ENCODE measurements around the gene LCN2. TPM values are rescaled to one million over a fixed set of nuclear protein-coding genes. Genes with fewer than 3 reads are reported as not detected.

Gene LCN2
- total and polyA plus RNA-seq, 9 of the 15 experiments (the other 6 are each of a cell fraction or from before 2014, with no cell fraction given), result 0.10 to 1.2 (median 0.44) TPM; not detected in 1

DNA sequence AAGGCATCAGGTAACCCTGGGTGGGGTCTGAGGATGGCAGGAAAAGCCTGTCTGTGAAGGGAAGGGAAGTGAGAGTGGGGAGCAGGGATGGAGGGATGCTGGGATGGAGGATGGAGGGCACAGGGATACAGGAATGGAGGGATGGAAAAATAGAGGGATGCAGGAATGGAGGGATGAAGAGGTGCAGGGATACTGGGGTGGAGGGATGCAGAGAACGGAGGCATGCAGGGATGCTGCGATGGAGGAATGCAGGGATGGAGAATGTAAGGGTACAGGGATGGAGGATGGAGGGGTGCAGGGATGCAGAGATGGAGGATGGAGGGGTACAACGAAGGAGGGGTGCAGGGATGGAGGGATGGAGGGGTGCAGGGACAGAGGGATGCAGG is 30.8 kb upstream of the LCN2 start (continued):
- TF ChIP-seq, protein P1, sequence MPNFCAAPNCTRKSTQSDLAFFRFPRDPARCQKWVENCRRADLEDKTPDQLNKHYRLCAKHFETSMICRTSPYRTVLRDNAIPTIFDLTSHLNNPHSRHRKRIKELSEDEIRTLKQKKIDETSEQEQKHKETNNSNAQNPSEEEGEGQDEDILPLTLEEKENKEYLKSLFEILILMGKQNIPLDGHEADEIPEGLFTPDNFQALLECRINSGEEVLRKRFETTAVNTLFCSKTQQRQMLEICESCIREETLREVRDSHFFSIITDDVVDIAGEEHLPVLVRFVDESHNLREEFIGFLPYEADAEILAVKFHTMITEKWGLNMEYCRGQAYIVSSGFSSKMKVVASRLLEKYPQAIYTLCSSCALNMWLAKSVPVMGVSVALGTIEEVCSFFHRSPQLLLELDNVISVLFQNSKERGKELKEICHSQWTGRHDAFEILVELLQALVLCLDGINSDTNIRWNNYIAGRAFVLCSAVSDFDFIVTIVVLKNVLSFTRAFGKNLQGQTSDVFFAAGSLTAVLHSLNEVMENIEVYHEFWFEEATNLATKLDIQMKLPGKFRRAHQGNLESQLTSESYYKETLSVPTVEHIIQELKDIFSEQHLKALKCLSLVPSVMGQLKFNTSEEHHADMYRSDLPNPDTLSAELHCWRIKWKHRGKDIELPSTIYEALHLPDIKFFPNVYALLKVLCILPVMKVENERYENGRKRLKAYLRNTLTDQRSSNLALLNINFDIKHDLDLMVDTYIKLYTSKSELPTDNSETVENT (CRISPR knock-in tag; IDR thresholded peaks at IDR 0.05), result 0 out of 2 replicates have a peak, but pooled peaks have one; percentile 17
- TF ChIP-seq ZNF124 (CRISPR knock-in tag; IDR thresholded peaks at IDR 0.05) (no peak), ESRRB (CRISPR knock-in tag; IDR thresholded peaks at IDR 0.05; ENCODE audit: borderline replicate concordance) (no peak)
- TF ChIP-seq, protein P2, sequence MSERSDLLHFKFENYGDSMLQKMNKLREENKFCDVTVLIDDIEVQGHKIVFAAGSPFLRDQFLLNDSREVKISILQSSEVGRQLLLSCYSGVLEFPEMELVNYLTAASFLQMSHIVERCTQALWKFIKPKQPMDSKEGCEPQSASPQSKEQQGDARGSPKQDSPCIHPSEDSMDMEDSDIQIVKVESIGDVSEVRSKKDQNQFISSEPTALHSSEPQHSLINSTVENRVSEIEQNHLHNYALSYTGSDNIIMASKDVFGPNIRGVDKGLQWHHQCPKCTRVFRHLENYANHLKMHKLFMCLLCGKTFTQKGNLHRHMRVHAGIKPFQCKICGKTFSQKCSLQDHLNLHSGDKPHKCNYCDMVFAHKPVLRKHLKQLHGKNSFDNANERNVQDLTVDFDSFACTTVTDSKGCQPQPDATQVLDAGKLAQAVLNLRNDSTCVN (CRISPR knock-in tag; IDR thresholded peaks at IDR 0.05), result 0 out of 2 replicates have a peak, but pooled peaks have one; percentile 48

DNA sequence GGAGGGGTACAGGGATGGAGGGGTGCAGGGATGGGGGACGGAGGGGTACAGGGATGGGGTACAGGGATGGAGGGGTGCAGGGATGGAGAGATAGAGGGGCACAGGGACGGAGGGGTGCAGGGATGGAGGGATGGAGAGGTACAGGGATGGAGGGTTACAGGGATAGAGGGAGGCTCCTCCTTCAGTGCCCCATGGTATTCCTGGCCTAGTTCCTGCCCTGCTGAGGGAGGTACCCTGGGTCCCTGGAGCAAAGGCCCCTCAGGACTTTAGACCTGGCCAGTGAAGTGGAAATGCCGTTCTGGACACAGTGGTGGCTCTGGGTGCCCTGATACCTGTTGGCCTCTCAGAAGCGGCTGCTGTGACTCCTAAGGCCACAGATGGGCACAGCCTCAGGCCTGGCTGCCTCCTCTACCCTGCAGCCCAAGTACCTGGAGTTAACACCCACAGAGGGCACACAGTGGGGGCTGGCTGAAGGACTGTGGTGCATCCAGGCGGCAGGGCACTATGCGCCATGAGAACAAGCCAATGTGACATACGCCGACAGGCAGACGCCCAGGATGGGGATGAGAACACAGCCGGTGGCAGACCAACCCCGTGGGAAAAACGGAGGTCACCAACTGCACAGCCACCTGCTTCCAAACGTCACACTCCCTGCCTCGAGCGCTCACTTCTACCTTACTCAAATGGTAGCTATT is 30.1 kb upstream of the LCN2 start:
- Histone ChIP-seq H2AFZ (ENCODE audit: low read depth, low read length) (no peak overlapping the region), H3K9ac (ENCODE audit: insufficient read depth in 1 of 2, low read depth in 2 of 2, low read length in 2 of 2) (peak overlapping the region in 1 of 2 experiments; percentile 46; a peak in 1 of 4 replicates), H3K27me3 (ENCODE audit: control insufficient read depth in 2 of 2, insufficient read depth in 2 of 2, low read length in 2 of 2) (no peaks in the 10 kb centered on the region), H3K4me1 (replicated peaks in 1 of 2; ENCODE audit: control insufficient read depth in 2 of 2, insufficient read depth in 2 of 2, low read length in 2 of 2) (peaks cover 24 to 68% of the 10 kb centered on the region in 2 experiments; a peak in 4 of 5 replicates), H3K9me3 (replicated peaks; ENCODE audit: control insufficient read depth, insufficient read depth, low read depth, low read length) (no peaks in the 10 kb centered on the region; the same call in 1 of the 2 replicates), H3K79me2 (ENCODE audit: control insufficient read depth, insufficient read depth, low read length) (no peaks in the 10 kb centered on the region; the same call in 2 of the 3 replicates), H3K9me1 (ENCODE audit: control insufficient read depth, insufficient read depth, low read length) (no peaks in the 10 kb centered on the region), H3K4me2 (ENCODE audit: insufficient read depth, low read length) (no peak overlapping the region), H3K27ac (ENCODE audit: extremely low read depth, low read depth, low read length) (no peak overlapping the region), H3K36me3 (ENCODE audit: control insufficient read depth, insufficient read depth, low read length) (peaks cover 56% of the 10 kb centered on the region; the same call in 2 of the 3 replicates), H4K20me1 (replicated peaks; ENCODE audit: control insufficient read depth, insufficient read depth, low read length) (no peaks in the 10 kb centered on the region), H3K4me3 (no peak overlapping the region)
- WGBS (ENCODE audit: insufficient coverage, low coverage, missing lambda C conversion rate), result 77% methylated on average over 15 of the region's 15 CpGs
- FAIRE-seq (no peak), DNase-seq (ENCODE audit: extremely low read depth in 1 of 4, low spot score in 3 of 4) (no peak), ATAC-seq (no peak)
- intact Hi-C loops (cut with micrococcal nuclease) (loop anchor here (5.0 kb wide), 3 partner anchors 37 to 82 kb away; partner anchors contain the start of genes NAIF1 and SLC25A25), in situ Hi-C loops (cut with MboI) (loop anchor here (5.0 kb wide), 1 partner anchor 182 kb away; the partner anchor contains the start of gene DPM2)
- BruUV-seq (replicated peaks), result no TSS peak
- POLR2A ChIA-PET, result no interaction called here
- CTCF ChIA-PET (ENCODE audit: low intra/inter-chr PET ratio), result interaction anchor here (0.6 to 3.3 kb wide), 3 partner anchors 176 to 291 kb away, joined by 3 to 57 read pairs (median 4); no protein-coding TSS in a partner anchor
- TF ChIP-seq PYGO2 (tag; IDR thresholded peaks at IDR 0.05), result no peak
- TF ChIP-seq GATA2 (CRISPR knock-in tag; IDR thresholded peaks at IDR 0.05), result no peak
- TF ChIP-seq, protein P3, sequence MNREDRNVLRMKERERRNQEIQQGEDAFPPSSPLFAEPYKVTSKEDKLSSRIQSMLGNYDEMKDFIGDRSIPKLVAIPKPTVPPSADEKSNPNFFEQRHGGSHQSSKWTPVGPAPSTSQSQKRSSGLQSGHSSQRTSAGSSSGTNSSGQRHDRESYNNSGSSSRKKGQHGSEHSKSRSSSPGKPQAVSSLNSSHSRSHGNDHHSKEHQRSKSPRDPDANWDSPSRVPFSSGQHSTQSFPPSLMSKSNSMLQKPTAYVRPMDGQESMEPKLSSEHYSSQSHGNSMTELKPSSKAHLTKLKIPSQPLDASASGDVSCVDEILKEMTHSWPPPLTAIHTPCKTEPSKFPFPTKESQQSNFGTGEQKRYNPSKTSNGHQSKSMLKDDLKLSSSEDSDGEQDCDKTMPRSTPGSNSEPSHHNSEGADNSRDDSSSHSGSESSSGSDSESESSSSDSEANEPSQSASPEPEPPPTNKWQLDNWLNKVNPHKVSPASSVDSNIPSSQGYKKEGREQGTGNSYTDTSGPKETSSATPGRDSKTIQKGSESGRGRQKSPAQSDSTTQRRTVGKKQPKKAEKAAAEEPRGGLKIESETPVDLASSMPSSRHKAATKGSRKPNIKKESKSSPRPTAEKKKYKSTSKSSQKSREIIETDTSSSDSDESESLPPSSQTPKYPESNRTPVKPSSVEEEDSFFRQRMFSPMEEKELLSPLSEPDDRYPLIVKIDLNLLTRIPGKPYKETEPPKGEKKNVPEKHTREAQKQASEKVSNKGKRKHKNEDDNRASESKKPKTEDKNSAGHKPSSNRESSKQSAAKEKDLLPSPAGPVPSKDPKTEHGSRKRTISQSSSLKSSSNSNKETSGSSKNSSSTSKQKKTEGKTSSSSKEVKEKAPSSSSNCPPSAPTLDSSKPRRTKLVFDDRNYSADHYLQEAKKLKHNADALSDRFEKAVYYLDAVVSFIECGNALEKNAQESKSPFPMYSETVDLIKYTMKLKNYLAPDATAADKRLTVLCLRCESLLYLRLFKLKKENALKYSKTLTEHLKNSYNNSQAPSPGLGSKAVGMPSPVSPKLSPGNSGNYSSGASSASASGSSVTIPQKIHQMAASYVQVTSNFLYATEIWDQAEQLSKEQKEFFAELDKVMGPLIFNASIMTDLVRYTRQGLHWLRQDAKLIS (CRISPR knock-in tag; IDR thresholded peaks at IDR 0.05), result no peak
- TF ChIP-seq POLR2B (IDR thresholded peaks at IDR 0.05; ENCODE audit: low read depth, partially characterized antibody), result peak; percentile 20
- TF ChIP-seq SAFB (IDR thresholded peaks at IDR 0.05; ENCODE audit: borderline replicate concordance, low read depth, low read length), result no peak
- TF ChIP-seq DIDO1 (tag; IDR thresholded peaks at IDR 0.05; ENCODE audit: low read depth), result no peak
- TF ChIP-seq ZKSCAN8 (CRISPR knock-in tag; IDR thresholded peaks at IDR 0.05), result no peak
- TF ChIP-seq POLR2G (IDR thresholded peaks at IDR 0.05; ENCODE audit: low read depth, low read length), result peak; percentile 78
- TF ChIP-seq LARP7 (IDR thresholded peaks at IDR 0.05), result no peak
